K562 (cell line): Measurements from ENCODE around the gene CBFA2T2. TPM values are rescaled to one million over a fixed set of nuclear protein-coding genes. Genes with fewer than 3 reads are reported as not detected.

Experiments used
- ADNP ChIP-seq: fragments of 200-800 bp; sonication (Bioruptor generic); IDR thresholded peaks from 2 replicates; pipeline ENCODE4 v1.6.1; 2016; ENCODE audit warnings: missing genetic modification characterization, missing compliant biosample characterization
- E2F6 ChIP-seq, 2 experiments: IDR thresholded peaks; 2 replicates each; pipeline ENCODE4 v1.6.1; 2011; ENCODE audit warnings: borderline replicate concordance in 1 of 2, control low read depth in 1 of 2, low read depth in 1 of 2, low read length in 1 of 2, mild to moderate bottlenecking in 1 of 2, mixed read lengths in 1 of 2, moderate library complexity in 1 of 2; ENCODE audit not compliant: insufficient read depth in 1 of 2, insufficient read length in 1 of 2, poor library complexity in 1 of 2, severe bottlenecking in 1 of 2; ENCODE audit errors: extremely low read depth in 1 of 2
- HNRNPH1 ChIP-seq: fragments of 200-400 bp; formaldehyde crosslinking; optimal IDR thresholded peaks from 2 replicates; pipeline ENCODE3; 2017; ENCODE audit warnings: low read depth, mild to moderate bottlenecking, low read length, moderate library complexity
- MAFG ChIP-seq: fragments of 450-650 bp; conservative IDR thresholded peaks from 2 replicates; pipeline ENCODE4 v1.6.1; 2016; ENCODE audit warnings: missing genetic modification characterization, missing compliant biosample characterization
- MAX ChIP-seq: sonication (generic); formaldehyde crosslinking; IDR thresholded peaks from 2 replicates; pipeline ENCODE4 v1.9.0; 2022; ENCODE audit warnings: mild to moderate bottlenecking, missing genetic modification reagents
- PHB ChIP-seq: fragments of 250-450 bp; sonication (Bioruptor Pico); IDR thresholded peaks from 2 replicates; pipeline ENCODE4 v1.5.0; 2021
- RBFOX2 ChIP-seq: fragments of 200-400 bp; formaldehyde crosslinking; IDR thresholded peaks from 2 replicates; pipeline ENCODE4 v1.6.1; 2017; ENCODE audit warnings: low read depth, mild to moderate bottlenecking, low read length, moderate library complexity
- RBM15 ChIP-seq: fragments of 200-400 bp; formaldehyde crosslinking; IDR thresholded peaks from 2 replicates; pipeline ENCODE4 v1.6.1; 2018; ENCODE audit warnings: mild to moderate bottlenecking, low read length, moderate library complexity; ENCODE audit not compliant: insufficient read depth
- polyA plus RNA-seq, 8 experiments: library from polyadenylated mRNA; depleted of rRNA in 4 of 8; stranded (reverse) in 5 of 8; unstranded in 3 of 8; fragments of >200 nt; fragmentation: Nextera tagmentation in 2 of 8; fragmentation: Illumina TruSeq in 1 of 8; extraction: Ambion mirVana in 2 of 8; extraction: Trizol in 1 of 8; gene quantifications; 2 replicates each; pipeline versions ENCODE4 v1.2.1 to v1.2.3, GENCODE V29; 2011 to 2014; ENCODE audit warnings: inconsistent platforms in 1 of 8, missing spikeins in 1 of 8
- total RNA-seq, 7 experiments: library from RNA; depleted of rRNA in 6 of 7; stranded (reverse); fragments of >200 nt in 6 of 7; fragmentation: Illumina TruSeq in 2 of 7; extraction: Trizol in 2 of 7; gene quantifications; 2 replicates each; pipeline versions ENCODE4 v1.2.1 to v1.2.3, GENCODE V29; 2011 to 2021; ENCODE audit warnings: low replicate concordance in 1 of 7
- TF ChIP-seq, protein P1 (sequence below), 2 experiments: IDR thresholded peaks in 1 of 2; conservative IDR thresholded peaks in 1 of 2; 2 replicates each; pipeline ENCODE4 v1.6.1; 2016; ENCODE audit warnings: low read depth in 2 of 2, mild to moderate bottlenecking in 1 of 2, missing compliant biosample characterization in 1 of 2, missing genetic modification characterization in 1 of 2, moderate library complexity in 1 of 2
- TF ChIP-seq, protein P2 (sequence below), 2 experiments: fragments of 450-650 bp in 1 of 2; sonication (generic) in 1 of 2; formaldehyde crosslinking in 1 of 2; IDR thresholded peaks; 2 replicates each; pipeline versions ENCODE4 v1.7.1 to v1.9.0; 2016 to 2022; ENCODE audit warnings: inconsistent platforms in 1 of 2, mild to moderate bottlenecking in 1 of 2, missing genetic modification reagents in 1 of 2

The CBFA2T2 gene
- total and polyA plus RNA-seq, 9 of the 15 experiments (the other 6 are each of a cell fraction or from before 2014, with no cell fraction given), result 0.27 to 9.6 (median 5.8) TPM

GRCh38 chr20:33490023-33490933 is at the start of gene CBFA2T2 (continued):
- TF ChIP-seq, protein P1, sequence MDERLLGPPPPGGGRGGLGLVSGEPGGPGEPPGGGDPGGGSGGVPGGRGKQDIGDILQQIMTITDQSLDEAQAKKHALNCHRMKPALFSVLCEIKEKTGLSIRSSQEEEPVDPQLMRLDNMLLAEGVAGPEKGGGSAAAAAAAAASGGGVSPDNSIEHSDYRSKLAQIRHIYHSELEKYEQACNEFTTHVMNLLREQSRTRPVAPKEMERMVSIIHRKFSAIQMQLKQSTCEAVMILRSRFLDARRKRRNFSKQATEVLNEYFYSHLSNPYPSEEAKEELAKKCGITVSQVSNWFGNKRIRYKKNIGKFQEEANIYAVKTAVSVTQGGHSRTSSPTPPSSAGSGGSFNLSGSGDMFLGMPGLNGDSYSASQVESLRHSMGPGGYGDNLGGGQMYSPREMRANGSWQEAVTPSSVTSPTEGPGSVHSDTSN (CRISPR knock-in tag; IDR thresholded peaks at IDR 0.05; ENCODE audit: low read depth), result no peak
- TF ChIP-seq, protein P1 (tag; conservative IDR thresholded peaks at IDR 0.05; ENCODE audit: low read depth), result no peak
- TF ChIP-seq E2F6 (IDR thresholded peaks at IDR 0.05; ENCODE audit: borderline replicate concordance in 1 of 2, extremely low read depth in 1 of 2, insufficient read depth in 1 of 2, insufficient read length in 1 of 2, low read depth in 1 of 2, low read length in 1 of 2, poor library complexity in 1 of 2, severe bottlenecking in 1 of 2) (peak in 1 of 2 experiments; percentile 22), RBFOX2 (peak; percentile 69), MAFG (tag) (no peak), RBM15 (no peak), HNRNPH1 (no peak), ADNP (peak; percentile 91), PHB (CRISPR knock-in tag) (no peak), MAX (no peak)
- TF ChIP-seq, protein P2, sequence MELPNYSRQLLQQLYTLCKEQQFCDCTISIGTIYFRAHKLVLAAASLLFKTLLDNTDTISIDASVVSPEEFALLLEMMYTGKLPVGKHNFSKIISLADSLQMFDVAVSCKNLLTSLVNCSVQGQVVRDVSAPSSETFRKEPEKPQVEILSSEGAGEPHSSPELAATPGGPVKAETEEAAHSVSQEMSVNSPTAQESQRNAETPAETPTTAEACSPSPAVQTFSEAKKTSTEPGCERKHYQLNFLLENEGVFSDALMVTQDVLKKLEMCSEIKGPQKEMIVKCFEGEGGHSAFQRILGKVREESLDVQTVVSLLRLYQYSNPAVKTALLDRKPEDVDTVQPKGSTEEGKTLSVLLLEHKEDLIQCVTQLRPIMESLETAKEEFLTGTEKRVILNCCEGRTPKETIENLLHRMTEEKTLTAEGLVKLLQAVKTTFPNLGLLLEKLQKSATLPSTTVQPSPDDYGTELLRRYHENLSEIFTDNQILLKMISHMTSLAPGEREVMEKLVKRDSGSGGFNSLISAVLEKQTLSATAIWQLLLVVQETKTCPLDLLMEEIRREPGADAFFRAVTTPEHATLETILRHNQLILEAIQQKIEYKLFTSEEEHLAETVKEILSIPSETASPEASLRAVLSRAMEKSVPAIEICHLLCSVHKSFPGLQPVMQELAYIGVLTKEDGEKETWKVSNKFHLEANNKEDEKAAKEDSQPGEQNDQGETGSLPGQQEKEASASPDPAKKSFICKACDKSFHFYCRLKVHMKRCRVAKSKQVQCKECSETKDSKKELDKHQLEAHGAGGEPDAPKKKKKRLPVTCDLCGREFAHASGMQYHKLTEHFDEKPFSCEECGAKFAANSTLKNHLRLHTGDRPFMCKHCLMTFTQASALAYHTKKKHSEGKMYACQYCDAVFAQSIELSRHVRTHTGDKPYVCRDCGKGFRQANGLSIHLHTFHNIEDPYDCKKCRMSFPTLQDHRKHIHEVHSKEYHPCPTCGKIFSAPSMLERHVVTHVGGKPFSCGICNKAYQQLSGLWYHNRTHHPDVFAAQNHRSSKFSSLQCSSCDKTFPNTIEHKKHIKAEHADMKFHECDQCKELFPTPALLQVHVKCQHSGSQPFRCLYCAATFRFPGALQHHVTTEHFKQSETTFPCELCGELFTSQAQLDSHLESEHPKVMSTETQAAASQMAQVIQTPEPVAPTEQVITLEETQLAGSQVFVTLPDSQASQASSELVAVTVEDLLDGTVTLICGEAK (IDR thresholded peaks at IDR 0.05), result no peak
- TF ChIP-seq, protein P2 (CRISPR knock-in tag; IDR thresholded peaks at IDR 0.05), result no peak
